GM18861 (cell line): Measurements from ENCODE around the gene TAF4B.
"Not testable (repeated sequence)": the region's sequence is repeated elsewhere in the genome, so short reads cannot be mapped to it uniquely, and the experiment has no call there.

ENCODE experiments used
- ATAC-seq: cut with Tn5 transposase; IDR thresholded peaks from one replicate; pipeline ENCODE4 v1.9.1; 2021; ENCODE audit not compliant: unreplicated experiment

Gene TAF4B

GRCh38 chr18:26421931-26422330 is 195.7 kb downstream of the TAF4B start:
- ATAC-seq, result no peak

GRCh38 chr18:26422472-26423162 is 196.4 kb downstream of the TAF4B start:
- peak; percentile 80 for ATAC-seq

GRCh38 chr18:26424428-26425147 is 198.3 kb downstream of the TAF4B start:
- no peak for ATAC-seq

GRCh38 chr18:26425148-26425531 is 198.9 kb downstream of the TAF4B start:
- ATAC-seq, result no peak

- ATAC-seq, result no peak
Measured at GRCh38 chr18:26429535-26430226, 203.4 kb downstream of the TAF4B start.

- no peak for ATAC-seq
Measured at GRCh38 chr18:26432651-26433424, 206.6 kb downstream of the TAF4B start.

GRCh38 chr18:26434887-26435286 is 208.6 kb downstream of the TAF4B start:
- no peak for ATAC-seq

GRCh38 chr18:26435415-26436095 is 209.3 kb downstream of the TAF4B start:
- no peak for ATAC-seq

- ATAC-seq, result no peak
Measured at GRCh38 chr18:26436176-26437051, 210.2 kb downstream of the TAF4B start.

GRCh38 chr18:26437634-26438033 is 211.4 kb downstream of the TAF4B start:
- not testable (repeated sequence) for ATAC-seq

GRCh38 chr18:26438980-26439379 is 212.7 kb downstream of the TAF4B start:
- ATAC-seq, result peak; percentile 100

GRCh38 chr18:26439537-26439936 is 213.3 kb downstream of the TAF4B start:
- ATAC-seq, result no peak

GRCh38 chr18:26440644-26441043 is 214.4 kb downstream of the TAF4B start:
- ATAC-seq, result no peak
